OCI-LY7 (cell line): ENCODE results near the gene TTL. TPM values are rescaled to one million over a fixed set of nuclear protein-coding genes. Genes with fewer than 3 reads are reported as not detected.
"Not testable (repeated sequence)": the region's sequence is repeated elsewhere in the genome, so short reads cannot be mapped to it uniquely, and the experiment has no call there.

Experiments
- BruUV-seq: library from RNA; stranded (reverse); fragments of 400-500 nt; replicated peaks from 2 replicates; lab custom pipeline; 2021; lab: Mats Ljungman, UMichigan
- CTCF ChIA-PET: fragments of 300-600 bp; sonication (Branson Sonifier 250); formaldehyde crosslinking; loops from one replicate; lab custom pipeline; 2022; ENCODE audit warnings: antibody characterized with exemption; ENCODE audit not compliant: unreplicated experiment; lab: Charles Lee
- POLR2A ChIA-PET: fragments of 300-600 bp; sonication (Branson Sonifier 250); formaldehyde crosslinking; loops from one replicate; lab custom pipeline; 2022; ENCODE audit warnings: antibody characterized with exemption; lab: Charles Lee
- DNase-seq: peaks from one replicate; pipeline ENCODE4 v3.0.0-alpha.2; 2015; ENCODE audit warnings: low spot score
- H2AFZ ChIP-seq: fragments of 200-600 bp; sonication (generic), shearing (Covaris generic); 2 replicates; pipeline ENCODE4 v1.6.1; 2014; ENCODE audit warnings: mild to moderate bottlenecking, antibody characterized with exemption, low read length, moderate library complexity
- H3K27ac ChIP-seq: fragments of 200-600 bp; sonication (generic); 2 replicates; pipeline ENCODE4 v1.5.1; 2014; ENCODE audit warnings: mixed run types, low read depth, mild to moderate bottlenecking, moderate library complexity, low read length, inconsistent platforms; ENCODE audit not compliant: poor library complexity, severe bottlenecking
- H3K36me3 ChIP-seq: fragments of 200-600 bp; sonication (generic); 2 replicates; pipeline ENCODE4 v1.6.1; 2014; ENCODE audit warnings: mild to moderate bottlenecking, antibody characterized with exemption, low read length, moderate library complexity, mixed read lengths; ENCODE audit not compliant: insufficient read depth
- H3K4me1 ChIP-seq: fragments of 200-600 bp; sonication (generic); 2 replicates; pipeline ENCODE4 v1.5.1; 2014; ENCODE audit warnings: mild to moderate bottlenecking, low read length; ENCODE audit not compliant: insufficient read depth, poor library complexity, severe bottlenecking
- H3K4me2 ChIP-seq: fragments of 200-600 bp; sonication (generic); 2 replicates; pipeline ENCODE4 v1.6.1; 2014; ENCODE audit warnings: mild to moderate bottlenecking, low read length
- H3K4me3 ChIP-seq: fragments of 200-600 bp; sonication (generic); 2 replicates; pipeline ENCODE4 v1.5.1; 2014; ENCODE audit warnings: mild to moderate bottlenecking, low read depth, low read length; ENCODE audit not compliant: poor library complexity, severe bottlenecking
- H3K79me2 ChIP-seq: fragments of 200-600 bp; sonication (generic); 2 replicates; pipeline ENCODE4 v1.6.1; 2016; ENCODE audit warnings: low read depth, mild to moderate bottlenecking, low read length, moderate library complexity, mixed read lengths; ENCODE audit not compliant: insufficient read depth
- H3K9me2 ChIP-seq: fragments of 200-600 bp; sonication (generic); 2 replicates; pipeline ENCODE4 v1.6.1; 2016; ENCODE audit warnings: mild to moderate bottlenecking, low read length, mixed read lengths; ENCODE audit not compliant: insufficient read depth
- H3K9me3 ChIP-seq: fragments of 200-600 bp; sonication (generic); 2 replicates; pipeline ENCODE4 v1.6.1; 2014; ENCODE audit warnings: mild to moderate bottlenecking, mixed run types, low read length, mixed read lengths
- H4K20me1 ChIP-seq: fragments of 200-600 bp; sonication (generic); 2 replicates; pipeline ENCODE4 v1.6.1; 2014; ENCODE audit warnings: mild to moderate bottlenecking, antibody characterized with exemption, low read length, moderate library complexity, mixed read lengths; ENCODE audit not compliant: insufficient read depth
- EZH2phosphoT487 ChIP-seq: fragments of 200-600 bp; sonication (generic); IDR thresholded peaks from 2 replicates; pipeline ENCODE4 v1.6.1; 2018; ENCODE audit warnings: low read depth, borderline replicate concordance, mild to moderate bottlenecking, mixed run types, antibody characterized with exemption, low read length, moderate library complexity, mixed read lengths
- intact Hi-C: fragments of 100-400 bp; cut with micrococcal nuclease; formaldehyde crosslinking; loops from one replicate; pipeline ENCODE4 v1.10.0; 2022; ENCODE audit not compliant: unreplicated experiment
- total RNA-seq, 2 experiments: library from RNA; depleted of rRNA in 1 of 2; stranded (reverse); fragments of >200 nt in 1 of 2; shearing (Covaris generic) in 1 of 2; gene quantifications; 2 replicates each; pipeline ENCODE4 v1.2.3, GENCODE V29; 2014 to 2022
- TF ChIP-seq, protein P1 (sequence below): fragments of 200-600 bp; sonication (generic); conservative IDR thresholded peaks from 2 replicates; pipeline ENCODE4 v1.5.1; 2014; ENCODE audit warnings: mild to moderate bottlenecking, antibody characterized with exemption, low read length, moderate library complexity, mixed read lengths

Gene TTL
- total RNA-seq, 2 experiments from 2014 or later: 27.1 to 45.1 TPM

DNA sequence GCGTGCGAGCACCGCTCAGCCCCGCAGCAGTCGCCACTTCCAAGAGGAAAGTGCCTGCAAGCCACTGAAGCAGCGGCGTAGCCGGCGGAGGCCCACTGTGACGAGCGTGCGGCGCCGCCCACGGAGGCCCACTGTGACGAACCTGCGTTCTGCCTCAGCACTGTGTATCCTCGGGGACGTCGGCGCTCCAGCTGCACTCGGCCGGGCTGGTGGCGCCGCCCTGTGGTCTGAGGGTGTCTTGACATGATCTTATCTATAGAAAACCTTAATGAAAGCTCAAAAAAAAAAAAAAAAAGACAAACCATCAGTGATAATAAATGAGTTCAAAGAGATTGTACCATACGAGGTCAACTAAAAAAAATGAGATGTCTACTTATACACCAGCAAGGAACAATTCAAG, 48.5 kb upstream of the TTL start, which contains the start of gene RGPD8:
RGPD8 (minus strand) TSS at position 166 of the 400 bp plus-strand sequence. CDS start 192 bp downstream, outside the sequence.
- intact Hi-C loops, H2AFZ ChIP-seq, POLR2A ChIA-PET: not testable (repeated sequence)

GRCh38 chr2:112433932-112434730, 47.8 kb upstream of the TTL start:
- Histone ChIP-seq H3K9me2 (no peaks in the 10 kb centered on the region), H3K4me3 (no peak overlapping the region), H3K27ac (no peak overlapping the region), H3K9me3 (no peaks in the 10 kb centered on the region), H2AFZ (no peak overlapping the region), H3K79me2 (no peaks in the 10 kb centered on the region), H3K4me2 (no peak overlapping the region), H3K4me1 (no peaks in the 10 kb centered on the region), H3K36me3 (no peaks in the 10 kb centered on the region), H4K20me1 (no peaks in the 10 kb centered on the region)
- no peak for DNase-seq
- no TSS peak for BruUV-seq
- ChIA-PET CTCF (no interaction called here), POLR2A (no interaction called here)
- intact Hi-C loops: no loop called here
- no peak for TF ChIP-seq EZH2phosphoT487
- TF ChIP-seq, protein P1, sequence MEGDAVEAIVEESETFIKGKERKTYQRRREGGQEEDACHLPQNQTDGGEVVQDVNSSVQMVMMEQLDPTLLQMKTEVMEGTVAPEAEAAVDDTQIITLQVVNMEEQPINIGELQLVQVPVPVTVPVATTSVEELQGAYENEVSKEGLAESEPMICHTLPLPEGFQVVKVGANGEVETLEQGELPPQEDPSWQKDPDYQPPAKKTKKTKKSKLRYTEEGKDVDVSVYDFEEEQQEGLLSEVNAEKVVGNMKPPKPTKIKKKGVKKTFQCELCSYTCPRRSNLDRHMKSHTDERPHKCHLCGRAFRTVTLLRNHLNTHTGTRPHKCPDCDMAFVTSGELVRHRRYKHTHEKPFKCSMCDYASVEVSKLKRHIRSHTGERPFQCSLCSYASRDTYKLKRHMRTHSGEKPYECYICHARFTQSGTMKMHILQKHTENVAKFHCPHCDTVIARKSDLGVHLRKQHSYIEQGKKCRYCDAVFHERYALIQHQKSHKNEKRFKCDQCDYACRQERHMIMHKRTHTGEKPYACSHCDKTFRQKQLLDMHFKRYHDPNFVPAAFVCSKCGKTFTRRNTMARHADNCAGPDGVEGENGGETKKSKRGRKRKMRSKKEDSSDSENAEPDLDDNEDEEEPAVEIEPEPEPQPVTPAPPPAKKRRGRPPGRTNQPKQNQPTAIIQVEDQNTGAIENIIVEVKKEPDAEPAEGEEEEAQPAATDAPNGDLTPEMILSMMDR: no peak

More for the DNA sequence above, 48.5 kb upstream of the TTL start, which contains the start of gene RGPD8:
- H3K9me2 ChIP-seq, BruUV-seq, H3K4me2 ChIP-seq, H3K27ac ChIP-seq, H3K79me2 ChIP-seq, H3K36me3 ChIP-seq, H3K4me3 ChIP-seq, CTCF ChIA-PET, H3K4me1 ChIP-seq, H3K9me3 ChIP-seq, H4K20me1 ChIP-seq: not testable (repeated sequence)
- peak; percentile 68 for DNase-seq
- TF ChIP-seq, protein P1: peak; percentile 61

DNA sequence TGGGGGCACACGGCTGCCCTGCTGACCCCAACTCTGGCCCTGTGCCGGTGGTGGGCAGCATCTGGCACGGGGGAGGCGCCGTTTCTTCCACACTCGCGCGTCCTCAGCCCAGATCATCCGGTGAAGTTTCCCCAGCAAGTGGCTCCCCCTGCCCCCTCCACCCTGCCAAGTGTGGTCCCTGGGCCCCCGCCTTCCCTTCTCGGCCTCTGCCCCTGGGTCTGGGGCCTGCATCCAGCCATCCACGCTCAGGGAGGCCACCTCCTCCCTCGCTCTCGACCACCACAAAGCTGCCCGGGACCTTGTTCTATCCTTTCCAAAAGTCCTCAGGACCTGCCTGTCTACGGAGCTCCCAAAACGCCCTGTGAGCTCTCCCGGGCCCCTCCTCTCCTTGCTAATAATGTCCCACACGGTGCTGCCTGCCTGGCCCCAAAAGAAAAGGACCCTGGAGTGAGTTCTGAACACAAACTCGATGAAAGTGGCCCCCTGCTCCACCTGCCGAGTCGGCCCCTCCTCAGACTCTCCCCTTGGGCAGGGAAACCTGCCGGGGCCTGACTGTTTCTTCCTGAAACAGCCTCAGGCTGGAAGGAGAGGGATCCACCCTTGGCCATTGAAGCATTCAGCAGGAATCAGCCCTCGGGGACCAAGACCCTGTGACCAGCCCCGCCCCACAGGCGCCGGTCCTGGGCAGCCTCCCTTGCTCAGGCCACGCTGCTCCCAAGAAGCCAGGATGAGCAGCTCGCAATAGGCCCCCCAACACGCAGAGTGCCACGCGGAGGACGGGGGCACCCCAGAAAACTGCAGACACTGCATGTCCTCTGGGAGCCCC, 46.9 kb upstream of the TTL start:
- H2AFZ ChIP-seq, H3K9me2 ChIP-seq, H3K4me1 ChIP-seq, H4K20me1 ChIP-seq, intact Hi-C loops, H3K79me2 ChIP-seq, H3K36me3 ChIP-seq, DNase-seq, H3K4me3 ChIP-seq, CTCF ChIA-PET, H3K9me3 ChIP-seq, H3K27ac ChIP-seq, POLR2A ChIA-PET, BruUV-seq, H3K4me2 ChIP-seq: not testable (repeated sequence)

- H3K4me3 ChIP-seq, CTCF ChIA-PET, H3K27ac ChIP-seq, DNase-seq, H2AFZ ChIP-seq, H3K4me2 ChIP-seq, H3K4me1 ChIP-seq, H4K20me1 ChIP-seq, H3K36me3 ChIP-seq, H3K9me3 ChIP-seq, H3K79me2 ChIP-seq, H3K9me2 ChIP-seq, intact Hi-C loops, POLR2A ChIA-PET, BruUV-seq: not testable (repeated sequence)
Measured at GRCh38 chr2:112435716-112436431, 46.1 kb upstream of the TTL start.
